ENCODE results near the gene PPCS. TPM values are rescaled to one million over a fixed set of nuclear protein-coding genes. Genes with fewer than 3 reads are reported as not detected.

The PPCS gene
- total and polyA plus RNA-seq, 2 experiments from 2014 or later: 79.0 to 98.6 TPM

DNA sequence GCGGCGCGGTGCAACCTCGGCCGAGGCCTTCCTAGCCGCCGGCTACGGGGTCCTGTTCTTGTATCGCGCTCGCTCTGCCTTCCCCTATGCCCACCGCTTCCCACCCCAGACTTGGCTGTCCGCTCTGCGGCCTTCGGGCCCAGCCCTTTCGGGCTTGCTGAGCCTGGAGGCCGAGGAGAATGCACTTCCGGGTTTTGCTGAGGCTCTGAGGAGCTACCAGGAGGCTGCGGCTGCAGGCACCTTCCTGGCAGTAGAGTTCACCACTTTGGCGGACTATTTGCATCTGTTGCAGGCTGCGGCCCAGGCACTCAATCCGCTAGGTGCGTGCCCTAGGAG is 379 bp downstream of the PPCS start:
- H2AFZ ChIP-seq: peak overlapping the region; percentile 99
- WGBS (ENCODE audit: low lambda C conversion rate, missing lambda C conversion rate): 2% methylated on average over 20 of the region's 23 CpGs

GRCh38 chr1:42461196-42461595 is 4.9 kb downstream of the PPCS start:
- Histone ChIP-seq H3K9me3 (ENCODE audit: low read depth) (no peaks in the 10 kb centered on the region), H3K4me3 (no peak overlapping the region), H3K9me2 (replicated peaks; ENCODE audit: insufficient read depth) (no peaks in the 10 kb centered on the region), H3K27me3 (no peaks in the 10 kb centered on the region), H3K4me2 (no peak overlapping the region), H2AFZ (no peak overlapping the region), H3K4me1 (ENCODE audit: insufficient read depth) (peaks cover 22% of the 10 kb centered on the region), H3K79me2 (peaks cover 7% of the 10 kb centered on the region), H3K27ac (peak overlapping the region; percentile 26), H3K36me3 (replicated peaks; ENCODE audit: insufficient read depth, low read depth) (no peaks in the 10 kb centered on the region), H4K20me1 (ENCODE audit: insufficient read depth, poor library complexity, severe bottlenecking) (no peaks in the 10 kb centered on the region)
- DNase-seq (ENCODE audit: low spot score): peak; percentile 15
- no peak for TF ChIP-seq EZH2phosphoT487 (IDR thresholded peaks at IDR 0.05; ENCODE audit: low read depth, severe bottlenecking, unreplicated experiment)
- no peak for TF ChIP-seq CTCF (IDR thresholded peaks at IDR 0.05; ENCODE audit: poor library complexity)
- no peak for TF ChIP-seq EZH2 (IDR thresholded peaks at IDR 0.05; ENCODE audit: borderline replicate concordance)
- 85% methylated on average over 2 of the region's 2 CpGs for WGBS (ENCODE audit: low lambda C conversion rate, missing lambda C conversion rate)

More for the DNA sequence above, 379 bp downstream of the PPCS start:
- peak; percentile 77 for DNase-seq (ENCODE audit: low spot score)
- Histone ChIP-seq H3K4me3 (peak overlapping the region; percentile 84), H3K36me3 (replicated peaks; ENCODE audit: insufficient read depth, low read depth) (no peaks in the 10 kb centered on the region), H3K9me3 (ENCODE audit: low read depth) (no peaks in the 10 kb centered on the region), H3K4me2 (peak overlapping the region; percentile 99), H3K27ac (peak overlapping the region; percentile 97), H3K4me1 (ENCODE audit: insufficient read depth) (peaks cover 9% of the 10 kb centered on the region), H3K9me2 (replicated peaks; ENCODE audit: insufficient read depth) (no peaks in the 10 kb centered on the region), H3K27me3 (no peaks in the 10 kb centered on the region), H4K20me1 (ENCODE audit: insufficient read depth, poor library complexity, severe bottlenecking) (no peaks in the 10 kb centered on the region), H3K79me2 (peaks cover 7% of the 10 kb centered on the region)
- TF ChIP-seq CTCF (IDR thresholded peaks at IDR 0.05; ENCODE audit: poor library complexity) (no peak), EZH2phosphoT487 (IDR thresholded peaks at IDR 0.05; ENCODE audit: low read depth, severe bottlenecking, unreplicated experiment) (no peak), EZH2 (IDR thresholded peaks at IDR 0.05; ENCODE audit: borderline replicate concordance) (no peak)

DNA sequence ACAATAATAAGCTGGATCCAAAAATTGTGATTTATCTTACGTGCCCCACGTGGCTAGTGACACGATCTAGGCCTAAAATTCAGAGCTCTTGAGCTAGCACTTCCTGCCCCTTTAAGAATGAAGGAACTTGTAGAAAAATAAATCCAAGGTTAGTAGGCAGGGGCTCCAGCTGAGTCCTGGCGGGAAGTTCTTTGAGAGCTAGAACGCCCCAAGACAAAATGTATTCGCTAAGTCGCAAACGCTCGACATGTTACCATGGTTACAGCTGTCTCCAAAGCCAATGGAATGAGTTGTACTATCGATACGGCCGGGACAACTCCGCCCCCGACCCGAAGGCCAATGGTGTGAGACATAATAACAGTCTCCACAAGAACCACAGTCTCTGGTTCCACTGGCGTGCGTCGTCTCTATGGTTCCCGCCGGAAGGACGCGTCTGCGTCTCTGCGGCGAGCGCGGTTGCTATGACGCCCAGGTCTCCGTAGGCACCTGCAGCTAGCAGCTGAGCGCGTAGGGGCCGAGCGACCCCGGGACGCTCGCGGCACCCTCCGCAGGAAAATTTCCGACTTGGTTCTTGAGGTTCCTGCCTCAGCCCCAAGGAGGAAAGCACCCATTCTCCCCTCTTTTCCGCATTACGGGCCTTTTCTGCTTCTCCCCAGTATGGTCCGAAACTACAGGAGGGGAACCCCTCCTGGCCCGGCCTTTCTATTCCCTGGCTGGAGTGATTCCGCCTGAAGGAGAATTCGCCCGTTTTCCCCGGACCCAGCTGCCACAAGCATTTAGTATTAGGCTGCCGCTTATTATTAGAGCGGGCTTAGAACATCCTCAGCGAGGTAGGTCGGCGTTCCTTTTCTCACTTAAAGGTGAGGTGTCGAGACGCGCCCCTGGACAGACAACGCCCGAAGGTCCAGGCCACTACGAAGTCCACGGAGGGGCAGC is 6.8 kb downstream of the PPCS start, which contains the start of gene CCDC30:
TSS of gene CCDC30 (plus strand) at position 459 of the 936 bp plus-strand sequence. CDS start 17,266 bp downstream, outside the sequence.
- H3K27ac ChIP-seq: peak within 1 kb of the TSS; percentile 32
- H4K20me1 ChIP-seq (ENCODE audit: insufficient read depth, poor library complexity, severe bottlenecking): no peaks in the 10 kb centered on the region
- TF ChIP-seq CTCF (IDR thresholded peaks at IDR 0.05; ENCODE audit: poor library complexity): no peak
- no peak for TF ChIP-seq EZH2 (IDR thresholded peaks at IDR 0.05; ENCODE audit: borderline replicate concordance)
- TF ChIP-seq EZH2phosphoT487 (IDR thresholded peaks at IDR 0.05; ENCODE audit: low read depth, severe bottlenecking, unreplicated experiment): no peak
- 3% methylated on average over 59 of the region's 59 CpGs for WGBS (ENCODE audit: low lambda C conversion rate, missing lambda C conversion rate)
- peak; percentile 98 for DNase-seq (ENCODE audit: low spot score)
- peak within 1 kb of the TSS; percentile 81 for H3K4me2 ChIP-seq
- H3K36me3 ChIP-seq (replicated peaks; ENCODE audit: insufficient read depth, low read depth): no peaks in the 10 kb centered on the region
- H3K9me3 ChIP-seq (ENCODE audit: low read depth): no peaks in the 10 kb centered on the region
- H3K9me2 ChIP-seq (replicated peaks; ENCODE audit: insufficient read depth): no peaks in the 10 kb centered on the region
- H3K4me1 ChIP-seq (ENCODE audit: insufficient read depth): peaks cover 18% of the 10 kb centered on the region
- no peaks in the 10 kb centered on the region for H3K27me3 ChIP-seq
- peak within 1 kb of the TSS; percentile 58 for H2AFZ ChIP-seq
- H3K79me2 ChIP-seq: no peaks in the 10 kb centered on the region
- peak within 1 kb of the TSS; percentile 46 for H3K4me3 ChIP-seq

Data from hepatocyte (in vitro differentiated cells).